OCI-LY1 (cell line): ENCODE measurements around the gene RAN.

Source experiments
- H2AFZ ChIP-seq: fragments of 200-600 bp; sonication (generic), shearing (Covaris generic); 2 replicates; pipeline ENCODE4 v1.6.0; 2014; ENCODE audit warnings: antibody characterized with exemption, mild to moderate bottlenecking, low read length
- H3F3A ChIP-seq: fragments of 200-600 bp; sonication (generic), shearing (Covaris generic); 2 replicates; pipeline ENCODE4 v1.6.0; 2014; ENCODE audit warnings: mild to moderate bottlenecking, antibody characterized with exemption, low read length, moderate library complexity; ENCODE audit not compliant: insufficient read depth
- H3K27ac ChIP-seq: fragments of 200-600 bp; sonication (generic); 2 replicates; pipeline ENCODE4 v1.5.1; 2014; ENCODE audit warnings: low read length, mixed run types, mild to moderate bottlenecking, low read depth; ENCODE audit not compliant: poor library complexity, severe bottlenecking
- H3K27me3 ChIP-seq: fragments of 200-600 bp; sonication (generic); 2 replicates; pipeline ENCODE4 v1.6.0; 2014; ENCODE audit warnings: antibody characterized with exemption, mild to moderate bottlenecking, low read length, moderate library complexity; ENCODE audit not compliant: insufficient read depth
- H3K36me3 ChIP-seq: fragments of 200-600 bp; sonication (generic); 2 replicates; pipeline ENCODE4 v1.6.1; 2014; ENCODE audit warnings: mild to moderate bottlenecking, antibody characterized with exemption, low read length, moderate library complexity, mixed read lengths; ENCODE audit not compliant: insufficient read depth
- H3K4me1 ChIP-seq: fragments of 200-600 bp; sonication (generic); 2 replicates; pipeline ENCODE4 v1.5.1; 2014; ENCODE audit warnings: mild to moderate bottlenecking, low read length, moderate library complexity; ENCODE audit not compliant: insufficient read depth, severe bottlenecking
- H3K4me2 ChIP-seq: fragments of 200-600 bp; sonication (generic), shearing (Covaris generic); 2 replicates; pipeline ENCODE4 v1.6.1; 2014; ENCODE audit warnings: low read length
- H3K4me3 ChIP-seq: fragments of 200-600 bp; sonication (generic); 2 replicates; pipeline ENCODE4 v1.5.1; 2014; ENCODE audit warnings: low read length, low read depth, mild to moderate bottlenecking, mixed read lengths; ENCODE audit not compliant: poor library complexity, severe bottlenecking
- H3K79me2 ChIP-seq: fragments of 200-600 bp; shearing (Covaris generic); 2 replicates; pipeline ENCODE4 v1.6.1; 2016; ENCODE audit warnings: mixed run types, low read length, mixed read lengths; ENCODE audit not compliant: insufficient read depth
- H3K9ac ChIP-seq: fragments of 200-600 bp; sonication (generic), shearing (Covaris generic); 2 replicates; pipeline ENCODE4 v1.6.1; 2014; ENCODE audit warnings: mild to moderate bottlenecking, low read length, mixed read lengths
- H3K9me2 ChIP-seq: fragments of 200-600 bp; sonication (generic), shearing (Covaris generic); 2 replicates; pipeline ENCODE4 v1.6.1; 2014; ENCODE audit warnings: low read depth, mild to moderate bottlenecking, low read length, mixed read lengths
- H3K9me3 ChIP-seq: fragments of 200-600 bp; shearing (Covaris generic); 2 replicates; pipeline ENCODE4 v1.6.1; 2014; ENCODE audit warnings: low read length, mixed read lengths
- H4K20me1 ChIP-seq: fragments of 200-600 bp; sonication (generic), shearing (Covaris generic); 2 replicates; pipeline ENCODE4 v1.6.0; 2016; ENCODE audit warnings: mild to moderate bottlenecking, low read length; ENCODE audit not compliant: insufficient read depth
- EZH2 ChIP-seq: fragments of 200-600 bp; sonication (generic), shearing (Covaris generic); IDR thresholded peaks from 2 replicates; pipeline ENCODE4 v1.8.0; 2017; ENCODE audit warnings: borderline replicate concordance, mixed run types, mild to moderate bottlenecking, antibody characterized with exemption, low read length, moderate library complexity, mixed read lengths
- TF ChIP-seq, protein P1 (sequence below): fragments of 200-600 bp; sonication (generic), shearing (Covaris generic); IDR thresholded peaks from 2 replicates; pipeline ENCODE4 v1.5.1; 2017; ENCODE audit warnings: mild to moderate bottlenecking, antibody characterized with exemption, low read length, moderate library complexity, mixed read lengths

The RAN gene

GRCh38 chr12:130922511-130922953 lies 50.7 kb downstream of the RAN start:
- H3K27me3 ChIP-seq, result no peaks in the 10 kb centered on the region; the same call in 1 of the 2 replicates
- no peaks in the 10 kb centered on the region for H3K79me2 ChIP-seq
- H3K9me3 ChIP-seq, result no peaks in the 10 kb centered on the region
- no peak overlapping the region for H2AFZ ChIP-seq
- no peaks in the 10 kb centered on the region for H3K4me1 ChIP-seq
- no peaks in the 10 kb centered on the region for H4K20me1 ChIP-seq
- no peak overlapping the region for H3K9ac ChIP-seq
- no peak overlapping the region for H3K4me2 ChIP-seq
- no peaks in the 10 kb centered on the region for H3F3A ChIP-seq
- no peaks in the 10 kb centered on the region for H3K36me3 ChIP-seq
- no peaks in the 10 kb centered on the region for H3K9me2 ChIP-seq
- H3K4me3 ChIP-seq, result no peak overlapping the region
- TF ChIP-seq, protein P1, sequence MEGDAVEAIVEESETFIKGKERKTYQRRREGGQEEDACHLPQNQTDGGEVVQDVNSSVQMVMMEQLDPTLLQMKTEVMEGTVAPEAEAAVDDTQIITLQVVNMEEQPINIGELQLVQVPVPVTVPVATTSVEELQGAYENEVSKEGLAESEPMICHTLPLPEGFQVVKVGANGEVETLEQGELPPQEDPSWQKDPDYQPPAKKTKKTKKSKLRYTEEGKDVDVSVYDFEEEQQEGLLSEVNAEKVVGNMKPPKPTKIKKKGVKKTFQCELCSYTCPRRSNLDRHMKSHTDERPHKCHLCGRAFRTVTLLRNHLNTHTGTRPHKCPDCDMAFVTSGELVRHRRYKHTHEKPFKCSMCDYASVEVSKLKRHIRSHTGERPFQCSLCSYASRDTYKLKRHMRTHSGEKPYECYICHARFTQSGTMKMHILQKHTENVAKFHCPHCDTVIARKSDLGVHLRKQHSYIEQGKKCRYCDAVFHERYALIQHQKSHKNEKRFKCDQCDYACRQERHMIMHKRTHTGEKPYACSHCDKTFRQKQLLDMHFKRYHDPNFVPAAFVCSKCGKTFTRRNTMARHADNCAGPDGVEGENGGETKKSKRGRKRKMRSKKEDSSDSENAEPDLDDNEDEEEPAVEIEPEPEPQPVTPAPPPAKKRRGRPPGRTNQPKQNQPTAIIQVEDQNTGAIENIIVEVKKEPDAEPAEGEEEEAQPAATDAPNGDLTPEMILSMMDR, result no peak
- TF ChIP-seq EZH2, result no peak
- H3K27ac ChIP-seq, result no peak overlapping the region

GRCh38 chr12:130924966-130925665 lies 53.2 kb downstream of the RAN start:
- Histone ChIP-seq H3K79me2 (no peaks in the 10 kb centered on the region), H3K36me3 (no peaks in the 10 kb centered on the region), H3K27me3 (peaks cover 5% of the 10 kb centered on the region; the same call in 1 of the 2 replicates), H3K9me2 (no peaks in the 10 kb centered on the region), H4K20me1 (no peaks in the 10 kb centered on the region), H3F3A (no peaks in the 10 kb centered on the region), H3K27ac (no peak overlapping the region), H2AFZ (no peak overlapping the region), H3K9me3 (no peaks in the 10 kb centered on the region), H3K4me1 (no peaks in the 10 kb centered on the region), H3K9ac (no peak overlapping the region), H3K4me2 (no peak overlapping the region), H3K4me3 (no peak overlapping the region)
- TF ChIP-seq, protein P1, result no peak
- no peak for TF ChIP-seq EZH2

GRCh38 chr12:130925666-130926015 lies 53.8 kb downstream of the RAN start:
- H3K27me3 ChIP-seq, result peaks cover 5% of the 10 kb centered on the region; the same call in 1 of the 2 replicates
- no peak overlapping the region for H2AFZ ChIP-seq
- H3K79me2 ChIP-seq, result no peaks in the 10 kb centered on the region
- no peaks in the 10 kb centered on the region for H3K9me2 ChIP-seq
- H3K9me3 ChIP-seq, result no peaks in the 10 kb centered on the region
- no peak overlapping the region for H3K9ac ChIP-seq
- H3F3A ChIP-seq, result no peaks in the 10 kb centered on the region
- H3K27ac ChIP-seq, result no peak overlapping the region
- no peaks in the 10 kb centered on the region for H4K20me1 ChIP-seq
- no peaks in the 10 kb centered on the region for H3K4me1 ChIP-seq
- H3K4me3 ChIP-seq, result no peak overlapping the region
- no peak overlapping the region for H3K4me2 ChIP-seq
- H3K36me3 ChIP-seq, result no peaks in the 10 kb centered on the region
- TF ChIP-seq, protein P1, result no peak
- no peak for TF ChIP-seq EZH2
